Gastroesophageal sphincter (tissue), 3 donors: ENCODE results near the gene CFAP46.

Experiments used
- CTCF ChIP-seq, 4 experiments: fragments of 200-600 bp in 2 of 4; fragments of 450-650 bp in 2 of 4; sonication (generic) in 1 of 4; IDR thresholded peaks; one replicate each; pipeline ENCODE4 v1.5.1; 2017 to 2019; ENCODE audit warnings: antibody characterized with exemption in 4 of 4, mild to moderate bottlenecking in 2 of 4, moderate library complexity in 2 of 4
- POLR2AphosphoS5 ChIP-seq: sonication (generic); formaldehyde crosslinking; IDR thresholded peaks from one replicate; pipeline ENCODE4 v1.6.1; 2017; ENCODE audit warnings: antibody characterized with exemption

- TF ChIP-seq POLR2AphosphoS5, result no peak
- no peak for TF ChIP-seq CTCF (IDR thresholded peaks at IDR 0.05)
Measured at GRCh38 chr10:132951926-132952325, 9.6 kb upstream of the CFAP46 start.
